Tibial nerve (tissue), 4 donors: ENCODE results near the gene KIAA1217. TPM values are rescaled to one million over a fixed set of nuclear protein-coding genes. Genes with fewer than 3 reads are reported as not detected.

Experiments used
- DNase-seq, 2 donors: peaks; one replicate each; pipeline ENCODE4 v3.0.0-alpha.2; 2019; ENCODE audit warnings: low spot score in 2 of 2
- H3K27ac ChIP-seq, 4 donors: fragments of 200-600 bp; sonication (generic) in 3 of 4; one replicate each; pipeline ENCODE4 v1.5.1; 2017 to 2019; ENCODE audit warnings: mild to moderate bottlenecking in 1 of 4
- H3K27me3 ChIP-seq, 2 donors: fragments of 200-600 bp; sonication (generic) in 1 of 2; one replicate each; pipeline versions ENCODE4 v1.5.1 to v1.6.0; 2017 to 2019
- H3K36me3 ChIP-seq, 3 donors: fragments of 200-600 bp; sonication (generic); one replicate each; pipeline ENCODE4 v1.5.1; 2018 to 2019
- H3K4me1 ChIP-seq, 4 donors: fragments of 200-600 bp; sonication (generic) in 3 of 4; one replicate each; pipeline ENCODE4 v1.5.1; 2017 to 2019
- H3K4me3 ChIP-seq, 4 donors: fragments of 200-600 bp; sonication (generic) in 3 of 4; one replicate each; pipeline ENCODE4 v1.5.1; 2017 to 2019; ENCODE audit warnings: mild to moderate bottlenecking in 1 of 4, moderate library complexity in 1 of 4
- H3K9me3 ChIP-seq, 4 donors: fragments of 200-600 bp; sonication (generic) in 3 of 4; one replicate each; pipeline ENCODE4 v1.5.1; 2017 to 2019
- EP300 ChIP-seq, 2 donors: sonication (generic); formaldehyde crosslinking; IDR thresholded peaks; one replicate each; pipeline ENCODE4 v1.6.1; 2017; ENCODE audit warnings: antibody characterized with exemption in 2 of 2, mild to moderate bottlenecking in 1 of 2
- POLR2A ChIP-seq, 2 donors: fragments of 450-650 bp; IDR thresholded peaks; one replicate each; pipeline ENCODE4 v1.6.1; 2017; ENCODE audit warnings: antibody characterized with exemption in 2 of 2, mild to moderate bottlenecking in 2 of 2, moderate library complexity in 2 of 2
- WGBS, 2 donors: methylation state at CpG; one replicate each; pipeline ENCODE4 v1.1.5; 2018; 5-methylcytosine and 5-hydroxymethylcytosine counted together
- total RNA-seq, 4 donors: library from RNA; depleted of rRNA; stranded (reverse); fragments of >200 nt; gene quantifications; one replicate each; pipeline ENCODE4 v1.1.0, GENCODE V29; 2016
- TF ChIP-seq, protein P1 (sequence below), 5 experiments: fragments of 200-600 bp in 3 of 5; fragments of 450-650 bp in 2 of 5; sonication (generic) in 3 of 5; IDR thresholded peaks; one replicate each; pipeline ENCODE4 v1.5.1; 2016 to 2019; ENCODE audit warnings: antibody characterized with exemption in 5 of 5, mild to moderate bottlenecking in 3 of 5, moderate library complexity in 2 of 5

KIAA1217 gene
- total RNA-seq, 4 donors from 2014 or later: 38.5 to 88.1 (median 58.3) TPM

GRCh38 chr10:24414597-24414996 lies 205.7 kb downstream of the KIAA1217 start:
- 91 to 92% methylated on average over 6 of the region's 6 CpGs for WGBS, 2 donors
- H3K4me3 ChIP-seq: no peak overlapping the region
- H3K36me3 ChIP-seq: peaks cover 0 to 3% (median 0%) of the 10 kb centered on the region in 3 donors
- peaks cover 0 to 52% (median 7%) of the 10 kb centered on the region in 4 donors for H3K4me1 ChIP-seq
- peak overlapping the region in 3 of 4 donors; percentile 7 to 89 (median 89) for H3K27ac ChIP-seq
- TF ChIP-seq, protein P1, sequence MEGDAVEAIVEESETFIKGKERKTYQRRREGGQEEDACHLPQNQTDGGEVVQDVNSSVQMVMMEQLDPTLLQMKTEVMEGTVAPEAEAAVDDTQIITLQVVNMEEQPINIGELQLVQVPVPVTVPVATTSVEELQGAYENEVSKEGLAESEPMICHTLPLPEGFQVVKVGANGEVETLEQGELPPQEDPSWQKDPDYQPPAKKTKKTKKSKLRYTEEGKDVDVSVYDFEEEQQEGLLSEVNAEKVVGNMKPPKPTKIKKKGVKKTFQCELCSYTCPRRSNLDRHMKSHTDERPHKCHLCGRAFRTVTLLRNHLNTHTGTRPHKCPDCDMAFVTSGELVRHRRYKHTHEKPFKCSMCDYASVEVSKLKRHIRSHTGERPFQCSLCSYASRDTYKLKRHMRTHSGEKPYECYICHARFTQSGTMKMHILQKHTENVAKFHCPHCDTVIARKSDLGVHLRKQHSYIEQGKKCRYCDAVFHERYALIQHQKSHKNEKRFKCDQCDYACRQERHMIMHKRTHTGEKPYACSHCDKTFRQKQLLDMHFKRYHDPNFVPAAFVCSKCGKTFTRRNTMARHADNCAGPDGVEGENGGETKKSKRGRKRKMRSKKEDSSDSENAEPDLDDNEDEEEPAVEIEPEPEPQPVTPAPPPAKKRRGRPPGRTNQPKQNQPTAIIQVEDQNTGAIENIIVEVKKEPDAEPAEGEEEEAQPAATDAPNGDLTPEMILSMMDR (IDR thresholded peaks at IDR 0.05): no peak
- TF ChIP-seq POLR2A (IDR thresholded peaks at IDR 0.05) (no peak), EP300 (IDR thresholded peaks at IDR 0.05) (no peak)
- no peak for DNase-seq
- H3K9me3 ChIP-seq: no peaks in the 10 kb centered on the region
- no peaks in the 10 kb centered on the region for H3K27me3 ChIP-seq

DNA sequence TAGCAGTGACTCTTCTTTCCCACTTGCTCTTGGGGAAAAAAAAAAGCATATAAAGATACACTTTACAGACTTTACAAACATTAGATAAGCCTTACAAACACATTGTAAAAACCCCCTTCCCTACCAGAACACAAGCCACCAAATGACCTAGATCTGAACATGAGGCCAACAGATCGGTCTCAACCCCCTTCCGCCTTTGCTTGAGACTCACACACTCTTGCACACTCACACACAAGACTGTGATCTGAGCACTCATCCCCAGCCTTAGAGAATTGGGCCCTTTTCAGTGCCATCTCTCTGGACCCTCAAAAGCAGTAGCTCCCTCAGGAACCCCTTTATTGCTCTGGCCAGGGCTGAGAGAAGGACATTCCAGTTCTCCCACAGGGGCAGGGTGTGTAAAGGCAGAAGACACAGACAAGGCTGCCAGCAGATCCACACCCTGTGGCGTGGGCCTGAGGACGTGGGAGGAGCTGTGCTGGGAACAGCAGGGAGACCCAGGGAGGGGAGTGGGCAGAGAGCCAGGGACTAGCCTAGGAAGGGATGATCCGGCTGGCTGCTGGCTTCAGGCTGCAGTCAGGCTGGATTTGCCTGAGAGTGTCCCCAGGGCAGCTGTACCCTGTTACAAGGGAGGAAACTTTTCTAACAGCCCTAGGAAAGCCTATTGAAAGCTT lies 206.7 kb downstream of the KIAA1217 start:
- TF ChIP-seq POLR2A (IDR thresholded peaks at IDR 0.05) (peak in 1 of 2 donors; percentile 27), EP300 (IDR thresholded peaks at IDR 0.05) (peak; percentile 2 to 75)
- TF ChIP-seq, protein P1 (IDR thresholded peaks at IDR 0.05): no peak
- H3K36me3 ChIP-seq: peaks cover 0 to 3% (median 0%) of the 10 kb centered on the region in 3 donors
- peak overlapping the region; percentile 64 to 89 (median 84) for H3K27ac ChIP-seq
- H3K4me3 ChIP-seq: no peak overlapping the region
- H3K9me3 ChIP-seq: no peaks in the 10 kb centered on the region
- 33 to 42% methylated on average over 5 of the region's 5 CpGs for WGBS, 2 donors
- DNase-seq: peak; percentile 87 to 90
- H3K27me3 ChIP-seq: no peaks in the 10 kb centered on the region
- peaks cover 0 to 51% (median 7%) of the 10 kb centered on the region in 4 donors for H3K4me1 ChIP-seq

- peak in 1 of 2 donors; percentile 58 for DNase-seq
- WGBS, 2 donors: 75 to 79% methylated on average over 4 of the region's 4 CpGs
- peak overlapping the region; percentile 64 to 89 (median 84) for H3K27ac ChIP-seq
- TF ChIP-seq POLR2A (IDR thresholded peaks at IDR 0.05): no peak
- peak; percentile 47 to 67 for TF ChIP-seq EP300 (IDR thresholded peaks at IDR 0.05)
- TF ChIP-seq, protein P1 (IDR thresholded peaks at IDR 0.05): no peak
- peaks cover 0 to 44% (median 7%) of the 10 kb centered on the region in 4 donors for H3K4me1 ChIP-seq
- no peaks in the 10 kb centered on the region for H3K27me3 ChIP-seq
- no peaks in the 10 kb centered on the region for H3K9me3 ChIP-seq
- H3K4me3 ChIP-seq: no peak overlapping the region
- peaks cover 0 to 3% (median 0%) of the 10 kb centered on the region in 3 donors for H3K36me3 ChIP-seq
Observed at GRCh38 chr10:24416248-24416647, 207.3 kb downstream of the KIAA1217 start.

- H3K36me3 ChIP-seq: peaks cover 0 to 3% (median 0%) of the 10 kb centered on the region in 3 donors
- peaks cover 0 to 36% (median 7%) of the 10 kb centered on the region in 4 donors for H3K4me1 ChIP-seq
- no peak for DNase-seq
- H3K27ac ChIP-seq: peak overlapping the region; percentile 64 to 89 (median 84)
- H3K9me3 ChIP-seq: no peaks in the 10 kb centered on the region
- no peaks in the 10 kb centered on the region for H3K27me3 ChIP-seq
- 56 to 64% methylated on average over 7 of the region's 7 CpGs for WGBS, 2 donors
- TF ChIP-seq POLR2A (IDR thresholded peaks at IDR 0.05) (no peak), EP300 (IDR thresholded peaks at IDR 0.05) (no peak)
- TF ChIP-seq, protein P1 (IDR thresholded peaks at IDR 0.05): no peak
- no peak overlapping the region for H3K4me3 ChIP-seq
Observed at GRCh38 chr10:24417053-24417452, 208.1 kb downstream of the KIAA1217 start.

GRCh38 chr10:24418532-24418931 lies 209.6 kb downstream of the KIAA1217 start:
- no peaks in the 10 kb centered on the region for H3K27me3 ChIP-seq
- DNase-seq: no peak
- H3K36me3 ChIP-seq: no peaks in the 10 kb centered on the region
- no peaks in the 10 kb centered on the region for H3K9me3 ChIP-seq
- H3K4me1 ChIP-seq: peaks cover 0 to 30% (median 7%) of the 10 kb centered on the region in 4 donors
- 89 to 91% methylated on average over 4 of the region's 4 CpGs for WGBS, 2 donors
- H3K27ac ChIP-seq: peak overlapping the region in 2 of 4 donors; percentile 89
- H3K4me3 ChIP-seq: no peak overlapping the region
- no peak for TF ChIP-seq EP300 (IDR thresholded peaks at IDR 0.05)
- TF ChIP-seq POLR2A (IDR thresholded peaks at IDR 0.05): no peak
- TF ChIP-seq, protein P1 (IDR thresholded peaks at IDR 0.05): no peak
